ENCODE data around the gene TENM4. TPM values are rescaled to one million over a fixed set of nuclear protein-coding genes. Genes with fewer than 3 reads are reported as not detected.

TENM4 gene
- total RNA-seq, 1 experiment from 2014 or later: 25.0 TPM

GRCh38 chr11:78876676-78877075 is 564.2 kb downstream of the TENM4 start:
- Mint-ChIP-seq H3K27ac (no peak overlapping the region), H3K9me3 (peaks cover 34% of the 10 kb centered on the region), H3K4me3 (no peak overlapping the region), H3K36me3 (peaks cover 40% of the 10 kb centered on the region), H3K27me3 (ENCODE audit: low read depth) (peaks cover 13% of the 10 kb centered on the region), H3K4me1 (0 out of 2 replicates have a peak, but pooled peaks cover 3% of the 10 kb centered on the region)
- ATAC-seq (no peak), DNase-seq (ENCODE audit: low spot score) (no peak)
- TF ChIP-seq ZNF317 (CRISPR knock-in tag; IDR thresholded peaks at IDR 0.05; ENCODE audit: borderline replicate concordance, low read depth) (no peak), MAX (CRISPR knock-in tag; IDR thresholded peaks at IDR 0.05) (no peak), RELA (CRISPR knock-in tag; IDR thresholded peaks at IDR 0.05; ENCODE audit: borderline replicate concordance) (no peak), TEAD4 (CRISPR knock-in tag; IDR thresholded peaks at IDR 0.05) (no peak), JAZF1 (CRISPR knock-in tag; IDR thresholded peaks at IDR 0.05) (no peak), ZNF423 (CRISPR knock-in tag; IDR thresholded peaks at IDR 0.05) (no peak), ZNF671 (CRISPR knock-in tag; IDR thresholded peaks at IDR 0.05) (no peak), HMGXB4 (CRISPR knock-in tag; IDR thresholded peaks at IDR 0.05) (no peak), ATF2 (CRISPR knock-in tag; IDR thresholded peaks at IDR 0.05; ENCODE audit: borderline replicate concordance, low read depth) (no peak), ZNF232 (CRISPR knock-in tag; IDR thresholded peaks at IDR 0.05) (no peak), ESRRA (CRISPR knock-in tag; IDR thresholded peaks at IDR 0.05; ENCODE audit: borderline replicate concordance) (no peak), USF1 (CRISPR knock-in tag; IDR thresholded peaks at IDR 0.05) (no peak)
- ChIA-PET CTCF (interaction anchor here (1.3 kb wide), 1 partner anchor 85 kb away, joined by 3 read pairs; no protein-coding TSS in a partner anchor), POLR2A (no interaction called here)

- ChIA-PET POLR2A (no interaction called here), CTCF (interaction anchor here (1.2 to 1.3 kb wide), 2 partner anchors 72 to 91 kb away, joined by 3 to 6 read pairs; no protein-coding TSS in a partner anchor)
- DNase-seq (ENCODE audit: low spot score) (no peak), ATAC-seq (no peak)
- H3K36me3 Mint-ChIP-seq: peaks cover 3% of the 10 kb centered on the region; the same call in 1 of the 2 replicates
- H3K9me3 Mint-ChIP-seq: no peaks in the 10 kb centered on the region
- peaks cover 54% of the 10 kb centered on the region for H3K4me1 Mint-ChIP-seq
- no peaks in the 10 kb centered on the region for H3K27me3 Mint-ChIP-seq (ENCODE audit: low read depth)
- H3K4me3 Mint-ChIP-seq: no peak overlapping the region
- H3K27ac Mint-ChIP-seq: no peak overlapping the region
- TF ChIP-seq GTF2I (CRISPR knock-in tag; conservative IDR thresholded peaks at IDR 0.05) (no peak), ETV6 (CRISPR knock-in tag; IDR thresholded peaks at IDR 0.05) (no peak), ZNF121 (CRISPR knock-in tag; IDR thresholded peaks at IDR 0.05) (no peak), CBFB (CRISPR knock-in tag; IDR thresholded peaks at IDR 0.05; ENCODE audit: low read depth) (no peak), HMGA2 (CRISPR knock-in tag; IDR thresholded peaks at IDR 0.05) (no peak), MXD4 (CRISPR knock-in tag; IDR thresholded peaks at IDR 0.05; ENCODE audit: borderline replicate concordance) (no peak), ZNF512 (CRISPR knock-in tag; IDR thresholded peaks at IDR 0.05; ENCODE audit: borderline replicate concordance) (no peak), TCF7 (CRISPR knock-in tag; IDR thresholded peaks at IDR 0.05; ENCODE audit: low read depth) (no peak), PREB (CRISPR knock-in tag; IDR thresholded peaks at IDR 0.05; ENCODE audit: borderline replicate concordance) (no peak), GRHL2 (CRISPR knock-in tag; IDR thresholded peaks at IDR 0.05; ENCODE audit: insufficient replicate concordance, severe bottlenecking) (no peak), ZBTB43 (CRISPR knock-in tag; IDR thresholded peaks at IDR 0.05) (no peak), NR1H2 (CRISPR knock-in tag; IDR thresholded peaks at IDR 0.05) (no peak)
These were observed 570.2 kb downstream of the TENM4 start for GRCh38 chr11:78870655-78871054.

All from WTC11 (cell line).